GM15510 (cell line): Measurements from ENCODE around the gene FBXO2.

ENCODE experiments used
- POLR2A ChIP-seq: IDR thresholded peaks from 3 replicates; pipeline ENCODE4 v1.6.1; 2011; ENCODE audit warnings: borderline replicate concordance; ENCODE audit not compliant: insufficient read length; ENCODE audit errors: extremely low read depth

The FBXO2 gene

GRCh38 chr1:11673089-11673769 lies 19.0 kb upstream of the FBXO2 start:
- TF ChIP-seq POLR2A = no peak

- TF ChIP-seq POLR2A = no peak
These were observed 17.5 kb upstream of the FBXO2 start for GRCh38 chr1:11671544-11672286.

DNA sequence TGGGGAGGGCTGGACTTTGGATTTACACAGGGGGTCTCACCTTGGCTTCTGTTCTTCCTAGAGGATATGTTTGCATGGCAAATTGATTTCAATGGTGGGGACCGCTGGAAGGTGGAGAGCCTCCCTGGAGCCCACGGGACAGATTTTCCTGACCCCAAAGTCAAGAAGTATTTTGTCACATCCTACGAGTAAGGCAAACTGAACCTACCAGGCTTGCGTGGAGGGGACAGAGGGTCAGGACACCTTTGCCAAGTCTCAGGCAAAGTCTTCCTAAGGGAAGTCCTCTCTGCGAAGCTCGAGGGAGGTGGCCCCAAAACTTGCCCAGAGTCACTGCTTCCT lies 16.9 kb upstream of the FBXO2 start:
- TF ChIP-seq POLR2A = no peak

DNA sequence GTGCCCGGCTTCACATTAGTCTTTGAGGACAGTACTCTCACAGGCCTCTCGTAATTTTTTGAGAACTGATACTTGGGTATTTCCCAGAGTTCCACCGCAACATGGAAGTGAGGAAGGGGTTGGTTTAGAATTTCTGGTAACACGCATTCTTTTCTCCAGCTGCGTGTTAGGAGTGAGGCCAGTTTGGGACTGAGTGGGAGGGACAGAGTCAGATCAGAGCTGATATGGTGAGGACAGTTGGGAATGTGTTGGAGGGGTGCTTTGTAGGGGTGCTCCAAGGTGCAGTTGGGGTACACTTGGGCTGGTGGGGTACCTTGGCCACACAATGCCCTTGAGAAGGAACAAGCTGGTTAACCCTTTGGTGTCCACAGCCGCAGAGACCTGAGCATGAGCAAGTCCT lies 16.5 kb upstream of the FBXO2 start:
- no peak for TF ChIP-seq POLR2A

- no peak for TF ChIP-seq POLR2A
These were observed 14.3 kb upstream of the FBXO2 start for GRCh38 chr1:11668516-11668915.

DNA sequence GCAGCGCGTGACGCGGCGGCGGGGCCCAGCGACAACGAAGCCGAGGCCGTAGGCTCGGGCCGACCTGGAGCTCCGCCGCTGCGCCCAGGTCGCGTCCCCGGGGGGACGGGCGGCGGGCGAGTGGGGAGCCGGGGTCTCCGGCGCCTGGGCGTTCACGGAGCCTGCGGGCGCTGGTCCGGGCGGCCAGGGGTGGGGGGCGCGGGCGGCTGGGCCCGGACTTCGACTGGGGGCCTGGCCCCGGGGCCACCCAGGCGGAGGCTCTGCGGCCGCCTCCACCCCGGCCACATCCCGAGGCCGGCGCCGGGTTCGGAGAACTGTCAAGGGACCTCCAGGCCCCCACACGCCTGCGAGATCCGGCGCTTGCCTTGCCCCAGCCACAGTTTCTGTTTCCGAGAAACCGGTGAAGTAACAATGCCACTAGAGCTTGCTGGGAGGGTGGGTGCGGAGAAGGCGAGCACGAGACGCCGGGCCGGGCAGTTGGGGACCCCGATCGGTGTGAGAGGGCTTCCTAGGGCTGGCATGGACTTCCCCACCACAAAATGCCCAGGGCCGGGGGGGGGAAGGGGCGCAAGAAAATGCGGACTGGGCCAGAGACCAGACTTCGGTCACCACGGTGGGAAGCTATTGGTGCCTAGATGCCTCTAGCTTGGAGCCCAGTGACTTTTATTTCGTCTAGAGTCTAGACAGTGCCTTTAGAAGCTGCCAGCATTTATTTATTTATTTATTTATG lies 10.3 kb upstream of the FBXO2 start:
- peak; percentile 40 for TF ChIP-seq POLR2A

- TF ChIP-seq POLR2A = no peak
These were observed 6.9 kb upstream of the FBXO2 start for GRCh38 chr1:11661103-11661502.

GRCh38 chr1:11659748-11660147 lies 5.5 kb upstream of the FBXO2 start:
- TF ChIP-seq POLR2A = no peak

GRCh38 chr1:11658542-11658941 lies 4.3 kb upstream of the FBXO2 start:
- no peak for TF ChIP-seq POLR2A

- no peak for TF ChIP-seq POLR2A
These were observed 3.4 kb upstream of the FBXO2 start for GRCh38 chr1:11657654-11658053.

GRCh38 chr1:11654939-11655808 lies 945 bp upstream of the FBXO2 start:
- TF ChIP-seq POLR2A = no peak

GRCh38 chr1:11653861-11654136 lies 430 bp downstream of the FBXO2 start:
- no peak for TF ChIP-seq POLR2A

DNA sequence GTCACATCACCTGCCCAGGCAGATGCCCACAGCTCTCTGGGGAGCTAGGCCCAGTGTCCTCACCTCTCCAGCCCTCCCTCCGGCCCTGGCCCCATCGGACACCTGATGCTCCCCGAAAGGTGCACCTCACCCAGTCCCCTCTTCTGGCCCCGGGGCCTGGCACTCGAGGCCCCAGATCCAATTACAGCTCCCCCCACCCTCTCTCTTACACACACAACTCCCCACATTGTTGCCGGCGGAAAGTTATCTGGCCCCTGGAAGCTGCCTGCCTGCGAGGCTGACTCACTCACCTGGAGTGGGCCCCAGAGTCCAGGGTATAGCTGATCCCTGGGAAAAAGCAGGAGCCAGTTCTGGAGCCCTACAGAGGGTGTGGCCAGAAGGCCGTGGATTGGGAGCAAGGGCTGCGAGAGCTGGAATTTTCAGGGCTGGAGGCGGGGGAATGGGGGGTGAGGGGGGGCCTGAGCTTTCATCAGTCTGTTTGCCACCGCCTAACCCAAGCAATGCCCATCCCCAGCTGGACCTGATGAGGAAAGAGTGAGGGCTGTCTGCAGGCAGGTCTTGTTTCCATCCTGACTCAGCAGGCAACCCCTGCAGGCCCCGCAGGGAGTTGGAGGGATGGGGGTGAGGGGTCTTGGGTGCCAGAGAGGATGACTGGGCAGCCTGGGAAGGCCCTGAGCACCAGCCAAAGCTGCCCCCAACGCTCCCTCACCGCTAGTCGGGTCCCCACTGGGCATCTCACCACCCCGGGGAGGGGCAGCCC lies 948 bp downstream of the FBXO2 start:
- TF ChIP-seq POLR2A = no peak

- TF ChIP-seq POLR2A = no peak
These were observed 1.9 kb downstream of the FBXO2 start for GRCh38 chr1:11652203-11652780.
